Measurements from ENCODE around the gene NUDT4B.
"Not testable (repeated sequence)": the region's sequence is repeated elsewhere in the genome, so short reads cannot be mapped to it uniquely, and the experiment has no call there.

NUDT4B gene

GRCh38 chr1:148748563-148749334, at the start of gene NUDT4B:
Gene NUDT4B (plus strand): TSS chr1:148748774. CDS start chr1:148748953, 179 bp downstream.
- in situ Hi-C loops (cut with MboI; ENCODE audit: low sequenced_read_pairs, unreplicated experiment); DNase-seq (ENCODE audit: low spot score): not testable (repeated sequence)

- DNase-seq (ENCODE audit: low spot score); in situ Hi-C loops (cut with MboI; ENCODE audit: low sequenced_read_pairs, unreplicated experiment): not testable (repeated sequence)
Observed at GRCh38 chr1:148699357-148699756, 49.2 kb upstream of the NUDT4B start.

DNA sequence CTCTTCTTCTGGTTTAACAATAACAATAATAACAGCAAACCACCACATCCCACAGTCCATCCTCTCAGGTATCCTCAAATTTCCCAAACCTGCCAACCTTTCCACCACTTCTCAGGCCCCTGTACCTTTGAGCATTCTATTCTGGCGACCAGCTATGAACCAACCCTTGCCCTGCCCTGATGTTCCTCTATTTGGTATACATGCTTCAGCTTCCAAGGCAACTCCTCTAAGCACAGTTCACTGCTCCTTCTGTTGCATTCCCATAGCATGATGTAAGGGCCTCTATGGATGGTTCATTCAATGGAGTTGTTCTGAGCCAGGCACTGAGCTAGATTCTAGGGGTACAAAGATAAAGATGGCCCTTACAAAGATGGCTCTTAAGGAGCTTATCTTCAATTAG, 46.3 kb upstream of the NUDT4B start:
- DNase-seq (ENCODE audit: low spot score); in situ Hi-C loops (cut with MboI; ENCODE audit: low sequenced_read_pairs, unreplicated experiment): not testable (repeated sequence)

- DNase-seq (ENCODE audit: low spot score); in situ Hi-C loops (cut with MboI; ENCODE audit: low sequenced_read_pairs, unreplicated experiment): not testable (repeated sequence)
Observed at GRCh38 chr1:148703973-148704591, 44.5 kb upstream of the NUDT4B start.

GRCh38 chr1:148705316-148705948, 43.1 kb upstream of the NUDT4B start:
- DNase-seq (ENCODE audit: low spot score); in situ Hi-C loops (cut with MboI; ENCODE audit: low sequenced_read_pairs, unreplicated experiment): not testable (repeated sequence)

- in situ Hi-C loops (cut with MboI; ENCODE audit: low sequenced_read_pairs, unreplicated experiment); DNase-seq (ENCODE audit: low spot score): not testable (repeated sequence)
Observed at GRCh38 chr1:148708779-148709333, 39.7 kb upstream of the NUDT4B start.

DNA sequence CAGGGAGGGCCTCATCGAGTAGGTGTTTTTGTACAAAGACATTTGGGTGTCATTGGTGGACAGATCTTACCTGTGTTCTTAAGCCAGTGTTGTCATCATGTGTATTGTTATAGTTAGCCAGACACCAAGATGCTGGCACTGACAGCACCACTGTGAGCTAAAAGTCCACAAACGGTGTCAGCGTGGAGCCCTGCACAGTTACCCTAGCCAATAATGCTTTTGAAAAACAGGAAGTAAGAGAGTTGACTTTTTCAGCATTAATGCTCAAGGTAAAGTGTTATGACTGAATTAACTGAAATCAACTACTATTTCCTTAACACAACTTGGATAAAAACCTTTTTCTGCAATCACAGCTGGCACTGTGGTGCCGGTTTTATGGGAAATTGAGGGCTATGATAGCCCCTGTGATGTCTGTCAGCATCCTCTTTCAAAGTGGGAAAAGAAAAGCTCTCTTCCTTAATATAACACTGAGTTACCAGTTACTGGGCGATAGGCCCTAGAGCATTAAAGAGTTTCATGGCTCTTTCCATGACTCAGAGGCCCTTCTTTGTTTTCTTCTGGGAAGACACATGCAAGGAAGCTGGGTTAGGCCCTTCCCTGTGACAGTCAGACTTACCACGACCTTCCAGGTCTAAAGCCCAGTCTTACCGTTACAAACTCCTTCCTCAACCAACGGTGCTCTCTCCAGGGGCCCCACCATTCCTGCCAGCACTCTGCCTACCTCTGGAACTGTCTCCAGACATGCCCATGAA, 37.6 kb upstream of the NUDT4B start:
- DNase-seq (ENCODE audit: low spot score); in situ Hi-C loops (cut with MboI; ENCODE audit: low sequenced_read_pairs, unreplicated experiment): not testable (repeated sequence)

DNA sequence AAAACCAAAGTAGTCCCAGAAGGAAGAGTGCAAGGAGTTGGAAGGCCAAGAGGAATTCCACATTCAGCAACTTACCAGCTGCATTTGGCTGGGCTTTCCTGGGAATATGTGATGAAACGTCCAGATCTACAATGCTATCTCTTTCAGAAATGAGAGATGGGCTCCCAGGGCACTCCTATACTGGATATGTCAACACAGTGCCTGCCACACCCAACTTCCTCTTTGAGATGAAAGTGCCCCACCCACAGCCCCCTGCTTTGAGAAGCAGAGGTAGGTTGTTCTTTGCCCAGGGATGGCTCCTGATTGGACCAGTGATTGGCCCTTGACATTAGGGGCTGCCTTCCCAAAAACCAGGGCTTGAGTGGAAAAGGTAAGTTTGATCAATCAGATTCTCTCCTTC, 36.2 kb upstream of the NUDT4B start:
- DNase-seq (ENCODE audit: low spot score); in situ Hi-C loops (cut with MboI; ENCODE audit: low sequenced_read_pairs, unreplicated experiment): not testable (repeated sequence)

DNA sequence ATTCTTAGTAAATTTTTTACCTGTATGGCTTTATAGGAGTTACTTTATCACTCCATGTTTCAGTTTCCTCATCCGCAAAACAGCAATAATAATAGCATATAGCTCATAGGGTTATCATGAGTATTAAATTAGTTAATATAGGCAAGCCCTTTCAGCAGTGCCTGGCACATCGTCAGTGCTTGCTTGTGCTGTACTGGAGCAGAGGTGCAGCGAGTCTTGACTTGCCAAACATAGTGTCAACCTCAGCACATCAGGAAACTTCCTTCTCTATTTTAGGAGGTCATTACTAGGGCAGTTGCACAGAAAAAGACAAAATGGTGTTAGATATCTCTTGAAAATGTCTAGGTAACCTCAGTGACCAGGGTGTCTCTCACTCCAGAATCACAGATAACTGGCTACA, 33.1 kb upstream of the NUDT4B start:
- DNase-seq (ENCODE audit: low spot score); in situ Hi-C loops (cut with MboI; ENCODE audit: low sequenced_read_pairs, unreplicated experiment): not testable (repeated sequence)

- in situ Hi-C loops (cut with MboI; ENCODE audit: low sequenced_read_pairs, unreplicated experiment); DNase-seq (ENCODE audit: low spot score): not testable (repeated sequence)
Observed at GRCh38 chr1:148716966-148717520, 31.5 kb upstream of the NUDT4B start.

- in situ Hi-C loops (cut with MboI; ENCODE audit: low sequenced_read_pairs, unreplicated experiment); DNase-seq (ENCODE audit: low spot score): not testable (repeated sequence)
Observed at GRCh38 chr1:148720918-148721317, 27.7 kb upstream of the NUDT4B start.

DNA sequence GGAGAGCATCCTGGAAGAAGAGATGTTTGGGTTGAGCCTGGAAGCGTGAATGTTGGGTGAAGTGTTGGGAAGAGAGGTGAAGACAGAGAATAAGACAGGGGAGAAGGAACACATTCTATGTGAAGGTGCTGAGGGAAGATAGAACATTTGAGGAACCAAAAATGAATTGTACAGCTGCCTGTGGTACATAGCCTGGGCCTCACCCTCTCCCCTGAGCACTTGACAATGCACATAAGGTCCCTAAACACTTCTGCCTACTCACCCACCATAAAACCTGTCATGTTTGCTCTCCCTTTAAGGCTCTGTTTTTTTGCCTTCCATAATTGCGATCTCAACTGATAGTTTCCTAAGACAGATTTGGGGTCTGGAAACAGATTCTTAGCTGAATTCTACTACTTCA, 25.8 kb upstream of the NUDT4B start:
- in situ Hi-C loops (cut with MboI; ENCODE audit: low sequenced_read_pairs, unreplicated experiment); DNase-seq (ENCODE audit: low spot score): not testable (repeated sequence)

DNA sequence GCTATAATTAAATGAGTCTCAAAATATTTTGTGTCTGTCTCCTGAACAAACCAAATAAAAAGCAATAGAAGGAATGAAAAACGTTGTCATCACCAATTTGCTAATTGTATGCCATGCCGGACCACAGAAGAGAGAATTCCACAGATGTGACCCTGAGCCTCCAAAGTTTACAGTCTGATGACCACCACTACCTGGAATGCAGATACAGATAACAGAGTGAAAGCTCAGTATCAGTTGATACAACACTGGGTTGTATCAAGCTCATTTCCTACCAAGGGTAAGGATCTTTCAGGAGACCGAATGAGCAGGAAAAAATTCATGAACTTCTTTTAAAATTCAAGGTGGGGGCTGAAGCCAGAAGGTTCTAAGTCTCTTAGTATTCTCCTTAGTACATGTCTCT, 25.1 kb upstream of the NUDT4B start:
- in situ Hi-C loops (cut with MboI; ENCODE audit: low sequenced_read_pairs, unreplicated experiment); DNase-seq (ENCODE audit: low spot score): not testable (repeated sequence)

- DNase-seq (ENCODE audit: low spot score); in situ Hi-C loops (cut with MboI; ENCODE audit: low sequenced_read_pairs, unreplicated experiment): not testable (repeated sequence)
Observed at GRCh38 chr1:148724872-148725271, 23.7 kb upstream of the NUDT4B start.

GRCh38 chr1:148727862-148728261, 20.7 kb upstream of the NUDT4B start:
- in situ Hi-C loops (cut with MboI; ENCODE audit: low sequenced_read_pairs, unreplicated experiment), result not testable (repeated sequence)

DNA sequence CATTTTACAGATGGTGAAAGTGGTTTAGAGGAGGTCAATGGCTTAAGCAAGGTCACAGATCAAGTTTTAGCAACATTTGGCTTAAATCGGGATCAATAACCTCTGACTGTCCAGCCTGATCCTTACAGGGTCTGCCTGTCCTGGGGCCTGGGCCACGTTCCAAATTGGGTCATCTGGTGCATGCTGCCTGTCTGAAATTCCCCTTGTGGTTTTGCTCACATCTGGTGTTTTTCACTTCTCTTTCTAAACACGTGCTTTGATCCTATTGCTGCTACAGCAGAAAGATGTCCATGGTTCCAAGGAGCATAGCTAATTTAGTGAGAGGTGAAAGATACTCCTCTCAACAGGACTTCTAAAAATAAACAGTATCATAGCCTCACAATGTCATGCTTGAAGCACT, 19.4 kb upstream of the NUDT4B start:
- DNase-seq (ENCODE audit: low spot score); in situ Hi-C loops (cut with MboI; ENCODE audit: low sequenced_read_pairs, unreplicated experiment): not testable (repeated sequence)

More at GRCh38 chr1:148727862-148728261, 20.7 kb upstream of the NUDT4B start:
- not testable (repeated sequence) for DNase-seq (ENCODE audit: low spot score)

- DNase-seq (ENCODE audit: low spot score); in situ Hi-C loops (cut with MboI; ENCODE audit: low sequenced_read_pairs, unreplicated experiment): not testable (repeated sequence)
Observed at GRCh38 chr1:148729541-148729940, 19.0 kb upstream of the NUDT4B start.

DNA sequence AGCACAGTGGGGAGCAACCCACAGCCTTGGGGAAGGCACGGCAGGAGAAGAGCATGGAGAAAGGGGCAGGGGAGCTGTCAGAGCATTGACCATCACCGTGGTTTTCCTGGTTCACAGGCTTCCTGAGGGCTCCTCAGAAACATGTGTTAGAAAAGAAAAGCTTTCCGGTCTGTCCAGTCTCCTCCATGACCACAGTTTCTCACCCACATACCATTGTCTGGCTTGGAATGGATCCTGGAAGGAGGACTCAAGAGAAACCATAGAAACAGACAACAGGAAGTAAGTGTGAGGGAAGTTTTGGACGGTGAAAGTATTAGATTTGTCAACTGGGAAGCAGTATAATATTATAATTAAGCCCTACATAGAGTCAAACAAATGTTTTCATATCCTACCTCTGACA, 16.3 kb upstream of the NUDT4B start:
- in situ Hi-C loops (cut with MboI; ENCODE audit: low sequenced_read_pairs, unreplicated experiment), result not testable (repeated sequence)

More for the DNA sequence above, 16.3 kb upstream of the NUDT4B start:
- not testable (repeated sequence) for DNase-seq (ENCODE audit: low spot score)

Data from GM13976 (cell line).